Omental fat pad (tissue), 4 donors: ENCODE data around the gene HIF1AN. TPM values are rescaled to one million over a fixed set of nuclear protein-coding genes. Genes with fewer than 3 reads are reported as not detected.

Source experiments
- ATAC-seq: fragments of 150-250 bp; one replicate; pipeline ENCODE4 v1.9.1; 2016; ENCODE audit warnings: mild to moderate bottlenecking, moderate library complexity; ENCODE audit not compliant: low FRiP score
- DNase-seq: peaks from one replicate; pipeline ENCODE4 v3.0.0-alpha.2; 2019; ENCODE audit warnings: low spot score
- CTCF ChIP-seq, 3 donors: fragments of 450-650 bp; IDR thresholded peaks; one replicate each; pipeline ENCODE4 v1.5.1; 2016 to 2017; ENCODE audit warnings: antibody characterized with exemption in 3 of 3, mild to moderate bottlenecking in 3 of 3, moderate library complexity in 2 of 3
- total RNA-seq, 4 donors: library from RNA; depleted of rRNA; stranded (reverse); fragments of >200 nt; gene quantifications; one replicate each; pipeline ENCODE4 v1.1.0, GENCODE V29; 2016

The HIF1AN gene
- total RNA-seq, 4 donors from 2014 or later, result 9.1 to 15.8 (median 11.5) TPM

DNA sequence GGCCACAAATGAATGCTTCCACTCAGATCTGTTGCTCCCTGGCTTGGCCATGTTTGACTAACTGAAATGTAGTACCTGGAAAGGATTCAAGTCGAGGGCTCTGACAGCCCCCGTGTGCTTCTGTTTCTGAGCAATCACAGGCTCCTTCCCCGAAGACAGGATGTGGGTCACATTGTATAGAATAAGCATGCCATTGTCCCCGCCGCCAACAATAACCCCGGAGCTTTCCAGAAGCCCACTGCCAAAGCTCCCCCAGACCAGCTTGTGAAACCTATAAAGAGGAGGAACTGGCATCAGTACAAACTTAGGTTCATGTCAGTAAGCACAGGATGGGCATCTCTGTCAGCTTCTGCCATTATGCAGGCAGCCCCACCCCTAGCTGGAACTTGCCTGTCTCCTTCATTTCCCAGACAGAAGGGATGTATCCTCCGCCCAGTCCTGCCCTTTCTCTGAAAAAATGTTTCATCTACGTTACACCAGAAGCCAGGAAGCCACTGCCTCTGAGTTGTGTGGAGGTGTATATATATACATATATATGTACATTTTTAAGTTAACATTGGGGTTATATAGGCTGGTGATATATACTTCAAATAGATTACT, 26.4 kb upstream of the HIF1AN start:
- ATAC-seq (no peak), DNase-seq (no peak)
- TF ChIP-seq CTCF (IDR thresholded peaks at IDR 0.05), result no peak

DNA sequence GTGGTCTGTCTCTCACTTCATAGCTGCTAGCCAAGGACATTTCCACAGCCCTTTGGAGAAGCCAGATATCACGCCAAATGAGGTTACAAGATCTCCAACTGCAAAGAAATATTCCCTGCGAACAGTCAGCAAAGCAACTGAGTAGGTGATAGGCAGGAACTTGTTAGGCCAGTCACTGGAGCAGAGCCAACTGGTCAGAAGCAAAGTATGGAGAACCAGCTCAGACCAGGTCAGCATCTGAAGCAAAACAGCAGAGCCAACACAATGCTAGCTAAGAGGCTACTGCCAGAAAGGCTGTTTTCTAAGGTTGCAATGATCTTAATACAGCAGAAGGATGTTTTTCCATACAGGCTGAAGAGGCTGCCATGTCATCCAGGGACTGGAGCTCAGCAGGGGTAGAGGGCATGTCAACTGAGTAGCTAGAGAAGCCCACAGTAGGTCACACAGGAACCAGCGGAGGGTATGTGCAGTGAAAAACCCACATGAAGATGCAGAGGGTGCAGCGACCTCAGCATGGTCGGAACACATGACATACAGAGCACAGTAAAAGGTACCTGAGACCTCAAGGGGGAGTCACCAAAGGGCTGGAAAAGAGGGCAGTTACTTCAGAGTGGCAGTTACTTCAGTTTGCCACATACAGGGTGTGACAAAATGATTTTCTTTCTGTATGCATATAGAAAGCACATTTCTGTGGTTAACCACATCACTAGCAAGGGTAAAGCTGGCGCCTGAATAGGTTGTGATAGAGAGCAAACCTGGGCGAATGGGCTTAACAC, 25.0 kb upstream of the HIF1AN start:
- DNase-seq, result no peak
- TF ChIP-seq CTCF (IDR thresholded peaks at IDR 0.05), result no peak
- ATAC-seq, result no peak

DNA sequence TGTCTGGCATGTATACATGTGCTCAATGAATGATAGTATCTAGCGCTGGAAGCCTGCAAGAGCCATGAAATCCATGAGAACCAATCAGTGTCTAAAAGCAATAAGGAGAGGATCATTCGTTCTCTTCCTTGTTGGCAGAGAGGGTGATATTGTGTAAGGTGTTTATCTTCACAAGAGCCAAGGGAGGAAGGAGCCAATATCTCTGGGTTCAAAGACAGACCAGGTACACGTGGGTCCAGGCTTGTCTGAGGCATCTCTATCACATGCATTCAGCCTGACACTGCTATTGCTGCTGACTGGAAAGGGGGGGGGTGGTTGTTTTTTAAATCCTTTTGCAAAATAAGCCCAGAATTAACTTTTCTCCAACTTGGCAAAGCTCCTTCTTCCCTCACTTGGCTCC, 20.1 kb upstream of the HIF1AN start:
- TF ChIP-seq CTCF (IDR thresholded peaks at IDR 0.05), result no peak
- no peak for ATAC-seq

DNA sequence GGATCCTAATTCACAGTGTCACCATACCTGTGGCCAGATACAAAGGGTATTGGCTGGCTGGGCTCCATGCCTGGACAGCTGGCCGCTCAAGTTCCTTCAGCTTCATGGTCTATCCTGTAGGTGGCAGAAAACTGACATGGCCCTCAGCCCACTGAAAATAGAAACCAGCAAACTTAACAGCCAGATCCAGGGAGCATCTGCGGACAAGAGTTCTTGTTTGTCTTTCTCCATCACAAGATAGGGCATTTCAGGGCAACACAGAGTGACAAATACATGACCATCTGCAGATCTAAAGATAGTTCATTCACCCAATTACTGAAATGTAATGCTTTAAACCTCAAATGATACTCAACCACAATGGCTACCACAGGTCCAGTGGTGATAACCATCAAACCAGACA, 18.9 kb upstream of the HIF1AN start:
- TF ChIP-seq CTCF (IDR thresholded peaks at IDR 0.05), result no peak

More for the DNA sequence above, 20.1 kb upstream of the HIF1AN start:
- no peak for DNase-seq

DNA sequence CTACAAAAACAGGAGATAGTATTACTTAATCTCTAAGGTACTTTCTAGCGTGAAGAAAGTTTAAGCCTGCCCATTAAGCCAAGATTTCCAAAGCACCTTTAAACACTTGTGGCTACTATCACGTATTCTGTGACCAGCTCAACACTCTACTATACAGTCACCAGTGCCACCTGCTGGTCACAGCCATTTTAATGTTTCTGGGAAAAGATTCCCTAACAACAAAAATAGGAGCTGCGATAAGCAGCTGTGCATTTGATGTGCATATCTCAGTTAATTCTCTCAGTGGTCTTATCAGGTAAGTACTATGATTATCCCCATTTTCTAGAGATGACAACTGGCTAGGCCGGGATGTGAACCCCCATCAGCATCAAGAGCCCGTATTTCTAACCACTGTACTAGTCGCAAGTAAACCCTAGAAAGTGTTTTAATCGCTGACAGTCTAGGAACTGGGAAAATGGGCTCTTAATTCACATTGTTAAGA, 16.9 kb upstream of the HIF1AN start:
- ATAC-seq (peak; percentile 51), DNase-seq (peak; percentile 75)
- TF ChIP-seq CTCF (IDR thresholded peaks at IDR 0.05), result peak in 1 of 3 donors; percentile 32

More for the DNA sequence above, 18.9 kb upstream of the HIF1AN start:
- DNase-seq (no peak), ATAC-seq (no peak)

DNA sequence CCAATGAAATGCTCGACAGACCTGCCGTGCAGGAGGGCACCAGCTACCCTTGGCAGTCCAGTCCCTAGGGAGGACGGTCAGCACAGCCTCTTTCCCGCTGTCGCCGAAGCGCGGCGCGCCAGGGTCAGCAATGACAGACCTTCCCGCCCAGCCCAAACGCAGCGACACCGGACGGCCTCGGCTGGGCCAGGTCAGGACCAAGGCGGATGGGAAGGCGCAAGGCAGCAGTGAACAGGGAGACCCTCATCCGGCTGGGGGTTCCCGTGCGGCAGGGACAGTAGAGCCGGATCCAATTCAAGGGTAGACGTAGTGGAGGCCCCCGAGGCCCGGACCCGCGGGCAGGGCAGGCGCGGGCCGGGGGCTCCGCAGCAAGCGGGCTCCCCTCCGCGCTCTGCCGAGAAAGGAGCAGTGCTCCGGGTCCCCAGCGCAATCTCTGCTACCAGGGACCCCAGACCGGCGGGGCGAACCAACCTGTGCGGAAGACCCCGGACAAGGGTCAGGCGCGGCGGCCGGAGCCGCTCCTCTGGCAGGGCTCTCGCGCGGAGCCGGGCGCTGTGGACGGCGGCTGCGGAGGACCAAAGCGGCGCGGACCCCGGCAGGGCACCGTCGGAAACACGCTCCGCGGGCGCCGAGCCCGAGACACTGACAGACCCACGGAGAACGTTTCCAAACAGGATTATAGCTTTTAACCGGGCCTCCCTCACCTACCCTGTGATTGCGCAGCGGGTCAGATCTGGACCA, 16.3 kb upstream of the HIF1AN start, which contains the start of gene SEC31B:
TSS of gene SEC31B (minus strand) at position 551 of the 741 bp plus-strand sequence. CDS start 2,909 bp downstream, outside the sequence.
- peak; percentile 39 for ATAC-seq
- no peak for DNase-seq
- TF ChIP-seq CTCF (IDR thresholded peaks at IDR 0.05), result no peak
